IPS DF 6.9 (cell line): Measurements from ENCODE around the gene FMO1.
A peak's percentile ranks its signal among the peaks of the same experiment; 100 is the strongest.

Experiments
- DNase-seq: peaks from one replicate; pipeline ENCODE4 v3.0.0-alpha.2; 2013; ENCODE audit warnings: low read depth, low spot score
- H3K27ac ChIP-seq: one replicate; pipeline ENCODE4 v1.5.1; 2013; ENCODE audit warnings: low read length, control low read depth
- H3K27me3 ChIP-seq: 2 replicates; pipeline ENCODE4 v1.6.1; 2013; ENCODE audit warnings: mild to moderate bottlenecking, low read length; ENCODE audit not compliant: control insufficient read depth, insufficient read depth
- H3K36me3 ChIP-seq: 2 replicates; pipeline ENCODE4 v1.6.1; 2013; ENCODE audit warnings: low read length; ENCODE audit not compliant: control insufficient read depth, insufficient read depth
- H3K4me1 ChIP-seq: 2 replicates; pipeline ENCODE4 v1.6.1; 2013; ENCODE audit warnings: low read length; ENCODE audit not compliant: control insufficient read depth, insufficient read depth
- H3K4me3 ChIP-seq: 2 replicates; pipeline ENCODE4 v1.5.1; 2013; ENCODE audit warnings: mild to moderate bottlenecking, low read length
- H3K9me3 ChIP-seq: 2 replicates; pipeline ENCODE4 v1.6.1; 2013; ENCODE audit warnings: low read length, inconsistent platforms; ENCODE audit not compliant: control insufficient read depth, insufficient read depth
- WGBS: extraction: QIAGEN DNeasy Blood & Tissue Kit; methylation state at CpG from one replicate; pipeline ENCODE4 v1.1.7; 2013; ENCODE audit warnings: mixed read lengths, missing lambda C conversion rate; ENCODE audit not compliant: insufficient read length, insufficient coverage; 5-methylcytosine and 5-hydroxymethylcytosine counted together

FMO1 gene

GRCh38 chr1:171300401-171300800 is 52.1 kb downstream of the FMO1 start:
- Histone ChIP-seq H3K36me3 (no peaks in the 10 kb centered on the region), H3K27ac (no peak overlapping the region), H3K9me3 (no peaks in the 10 kb centered on the region; the same call in 1 of the 2 replicates), H3K4me1 (peaks cover 10% of the 10 kb centered on the region), H3K27me3 (no peaks in the 10 kb centered on the region; the same call in 1 of the 2 replicates), H3K4me3 (no peak overlapping the region)
- WGBS: no CpG with 5 or more reads among the region's 1 CpG
- no peak for DNase-seq

- H3K27ac ChIP-seq: no peak overlapping the region
- no peaks in the 10 kb centered on the region for H3K27me3 ChIP-seq
- no peaks in the 10 kb centered on the region for H3K36me3 ChIP-seq
- H3K4me3 ChIP-seq: no peak overlapping the region
- H3K9me3 ChIP-seq: no peaks in the 10 kb centered on the region
- no peak for DNase-seq
- no CpG with 5 or more reads among the region's 3 CpGs for WGBS
- H3K4me1 ChIP-seq: no peaks in the 10 kb centered on the region; the same call in 1 of the 2 replicates
Measured at GRCh38 chr1:171310661-171311087, 62.4 kb downstream of the FMO1 start.

- DNase-seq: no peak
- no peaks in the 10 kb centered on the region for H3K9me3 ChIP-seq
- no peaks in the 10 kb centered on the region for H3K36me3 ChIP-seq
- H3K4me1 ChIP-seq: no peaks in the 10 kb centered on the region
- WGBS: no CpG with 5 or more reads among the region's 8 CpGs
- H3K27me3 ChIP-seq: no peaks in the 10 kb centered on the region
- no peak overlapping the region for H3K4me3 ChIP-seq
- no peak overlapping the region for H3K27ac ChIP-seq
Measured at GRCh38 chr1:171311771-171312558, 63.7 kb downstream of the FMO1 start.

- Histone ChIP-seq H3K4me1 (no peaks in the 10 kb centered on the region), H3K4me3 (no peak overlapping the region), H3K9me3 (no peaks in the 10 kb centered on the region), H3K27me3 (no peaks in the 10 kb centered on the region), H3K27ac (no peak overlapping the region), H3K36me3 (no peaks in the 10 kb centered on the region)
- DNase-seq: no peak
- no CpG with 5 or more reads among the region's 1 CpG for WGBS
Measured at GRCh38 chr1:171313319-171313834, 65.1 kb downstream of the FMO1 start.

GRCh38 chr1:171313835-171314320 is 65.6 kb downstream of the FMO1 start, which contains the start of gene FMO4:
TSS of gene FMO4 (plus strand) at chr1:171314183. CDS start at chr1:171319826, 5,643 bp downstream.
- WGBS: no CpG with 5 or more reads among the region's 10 CpGs
- Histone ChIP-seq H3K4me3 (no peak within 1 kb of the TSS), H3K27ac (no peak within 1 kb of the TSS), H3K36me3 (no peaks in the 10 kb centered on the region), H3K27me3 (no peaks in the 10 kb centered on the region), H3K4me1 (no peaks in the 10 kb centered on the region), H3K9me3 (no peaks in the 10 kb centered on the region)
- DNase-seq: peak; percentile 91

GRCh38 chr1:171329251-171329650 is 81.0 kb downstream of the FMO1 start:
- no peak for DNase-seq
- WGBS: no CpG with 5 or more reads among the region's 7 CpGs
- Histone ChIP-seq H3K9me3 (no peaks in the 10 kb centered on the region), H3K36me3 (no peaks in the 10 kb centered on the region), H3K27ac (no peak overlapping the region), H3K4me3 (no peak overlapping the region), H3K27me3 (no peaks in the 10 kb centered on the region), H3K4me1 (no peaks in the 10 kb centered on the region)

- H3K9me3 ChIP-seq: no peaks in the 10 kb centered on the region
Measured at GRCh38 chr1:171334024-171334640, 85.8 kb downstream of the FMO1 start.

More at GRCh38 chr1:171334024-171334640, 85.8 kb downstream of the FMO1 start:
- DNase-seq: no peak
- no CpG with 5 or more reads among the region's 1 CpG for WGBS
- Histone ChIP-seq H3K4me1 (no peaks in the 10 kb centered on the region), H3K27me3 (no peaks in the 10 kb centered on the region), H3K4me3 (no peak overlapping the region), H3K27ac (no peak overlapping the region), H3K36me3 (no peaks in the 10 kb centered on the region)
